Ecto neural progenitor cell (in vitro differentiated cells): ENCODE measurements around the gene RCSD1.
A peak's percentile ranks its signal among the peaks of the same experiment; 100 is the strongest.

Experiments used
- DNase-seq: peaks from one replicate; pipeline ENCODE4 v3.0.0-alpha.2; 2018; ENCODE audit warnings: low spot score

The RCSD1 gene

DNA sequence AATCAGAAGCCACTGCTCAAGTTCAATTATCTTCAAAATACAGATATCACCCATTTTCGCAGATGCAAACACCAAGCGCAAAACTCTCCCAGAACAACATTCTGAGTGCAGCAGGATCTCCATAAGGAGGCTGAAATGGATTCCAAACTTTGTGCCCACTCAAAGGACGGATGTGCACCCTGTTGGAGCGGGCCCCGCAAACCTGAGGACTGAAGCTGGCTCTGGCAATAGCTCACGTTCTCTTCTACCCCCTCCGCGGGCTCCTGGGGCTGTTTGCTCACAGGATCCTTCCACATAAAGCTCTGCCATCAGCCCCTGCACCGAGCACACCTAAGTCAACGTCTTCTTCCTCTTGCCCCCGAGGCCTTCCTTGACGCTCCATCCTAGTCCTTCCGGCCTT is 11.7 kb upstream of the RCSD1 start:
- no peak for DNase-seq

GRCh38 chr1:167618789-167619188 is 11.2 kb upstream of the RCSD1 start:
- no peak for DNase-seq

DNA sequence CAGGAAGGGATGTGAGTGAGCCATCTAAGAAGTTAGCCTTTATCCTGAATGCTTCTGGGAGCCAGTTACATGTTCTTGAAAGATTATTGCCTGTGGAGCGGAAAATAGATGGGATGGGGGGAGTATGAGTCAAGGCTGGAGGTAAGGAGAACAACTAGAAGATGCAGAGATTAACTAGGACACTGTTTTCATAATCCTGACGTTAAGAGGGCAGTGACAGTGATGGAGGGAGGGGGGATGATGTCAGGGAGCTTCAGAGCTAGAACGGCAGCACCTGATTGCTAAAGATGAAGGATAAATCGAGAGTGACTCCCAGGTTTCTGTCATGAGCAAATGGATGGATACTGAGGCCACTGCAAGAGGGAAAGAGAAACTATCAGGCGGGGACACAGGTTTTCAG is 10.0 kb upstream of the RCSD1 start:
- DNase-seq: peak; percentile 7

- DNase-seq: no peak
These were observed 8.2 kb upstream of the RCSD1 start for GRCh38 chr1:167621780-167622313.

GRCh38 chr1:167623951-167624350 is 6.1 kb upstream of the RCSD1 start:
- no peak for DNase-seq

DNA sequence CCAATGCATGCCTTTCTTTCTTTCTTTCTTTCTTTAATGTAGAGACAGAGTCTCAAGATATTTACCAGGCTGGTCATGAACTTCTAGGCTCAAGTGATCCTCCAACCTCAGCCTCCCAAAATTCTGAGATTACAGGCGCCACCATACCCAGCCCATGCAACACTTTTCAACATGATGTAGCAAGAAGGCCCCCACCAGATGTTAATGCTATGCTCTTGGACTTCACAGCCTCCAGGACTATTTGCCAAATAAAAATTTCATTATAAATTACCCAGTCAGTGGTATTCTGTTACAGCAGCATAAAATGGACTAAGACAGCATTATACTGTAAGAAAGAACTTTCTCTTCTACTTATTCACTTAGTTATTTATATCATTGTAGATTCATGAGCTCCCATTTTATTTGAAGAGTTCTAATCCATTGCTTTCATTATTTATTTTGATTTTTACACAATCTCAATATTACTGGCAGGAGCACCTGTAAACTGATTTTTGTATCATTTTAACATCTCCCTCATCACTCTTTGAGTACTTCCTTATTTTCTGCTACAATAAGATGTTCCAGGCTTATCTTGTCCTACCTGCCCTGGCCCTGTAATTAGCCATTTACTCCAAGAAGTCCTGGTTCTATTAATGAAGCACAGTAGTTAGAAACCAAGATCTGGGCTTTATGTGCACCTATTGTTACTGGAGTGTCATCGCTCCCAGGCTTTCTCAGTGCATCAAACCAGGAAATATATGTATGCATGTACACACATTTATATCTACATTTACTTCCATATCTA is 4.8 kb upstream of the RCSD1 start:
- DNase-seq: no peak

DNA sequence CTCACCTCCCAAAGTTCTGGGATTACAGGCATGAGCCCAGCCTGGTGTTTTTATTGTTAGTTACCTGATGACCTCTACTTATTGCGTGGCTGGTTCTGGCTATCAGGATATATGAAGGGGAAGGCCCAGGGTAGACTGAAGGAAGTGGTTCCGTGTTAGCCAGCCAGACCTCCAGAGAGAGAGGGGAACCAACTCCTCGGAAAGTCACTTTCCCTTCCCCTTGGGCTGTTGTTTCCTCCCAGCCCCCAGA is 2.5 kb upstream of the RCSD1 start:
- DNase-seq: no peak

- DNase-seq: no peak
These were observed 2.0 kb upstream of the RCSD1 start for GRCh38 chr1:167627865-167628641.

GRCh38 chr1:167628741-167629515 is 1.1 kb upstream of the RCSD1 start:
- no peak for DNase-seq

DNA sequence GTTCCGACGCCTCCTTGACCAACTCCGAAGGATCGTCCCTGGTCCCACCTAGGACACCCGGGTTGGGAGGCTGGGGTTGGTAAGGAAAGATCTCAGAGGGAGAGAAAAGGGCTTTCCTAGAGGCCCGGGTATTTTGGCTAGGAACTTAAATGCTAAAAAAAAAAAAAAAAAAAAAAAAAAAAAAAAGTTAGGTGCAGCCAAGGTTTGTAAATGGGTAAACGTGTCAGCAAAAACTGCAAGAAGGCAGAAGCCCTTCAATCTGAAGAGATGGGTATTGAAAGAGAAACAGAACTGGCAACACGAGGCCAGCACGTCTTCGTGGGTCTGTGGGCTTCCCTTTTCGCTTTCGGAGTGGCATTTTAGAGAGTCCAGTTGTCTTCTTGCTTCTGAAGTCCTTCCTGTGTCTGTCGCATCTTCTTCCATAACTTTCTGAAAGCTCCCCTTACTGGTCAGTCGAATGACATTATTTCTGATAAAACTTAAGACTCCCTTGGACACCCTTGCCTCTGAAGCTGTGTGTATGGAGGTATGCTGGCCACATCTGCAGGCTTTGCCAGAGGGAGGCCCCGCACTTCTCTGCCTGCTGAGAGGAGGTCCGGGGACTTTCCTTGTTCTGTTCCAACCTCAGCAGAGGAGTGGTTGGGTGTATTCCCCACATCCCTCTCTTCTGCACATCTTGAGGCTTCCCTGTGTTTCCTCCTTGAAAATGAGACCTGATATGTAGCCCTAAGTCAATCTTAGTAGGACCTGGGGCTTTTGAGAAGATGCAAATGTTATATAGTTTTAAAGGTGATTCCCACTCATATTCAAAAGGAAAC is 745 bp downstream of the RCSD1 start:
- DNase-seq: no peak

GRCh38 chr1:167631386-167631935 is 1.4 kb downstream of the RCSD1 start:
- no peak for DNase-seq

DNA sequence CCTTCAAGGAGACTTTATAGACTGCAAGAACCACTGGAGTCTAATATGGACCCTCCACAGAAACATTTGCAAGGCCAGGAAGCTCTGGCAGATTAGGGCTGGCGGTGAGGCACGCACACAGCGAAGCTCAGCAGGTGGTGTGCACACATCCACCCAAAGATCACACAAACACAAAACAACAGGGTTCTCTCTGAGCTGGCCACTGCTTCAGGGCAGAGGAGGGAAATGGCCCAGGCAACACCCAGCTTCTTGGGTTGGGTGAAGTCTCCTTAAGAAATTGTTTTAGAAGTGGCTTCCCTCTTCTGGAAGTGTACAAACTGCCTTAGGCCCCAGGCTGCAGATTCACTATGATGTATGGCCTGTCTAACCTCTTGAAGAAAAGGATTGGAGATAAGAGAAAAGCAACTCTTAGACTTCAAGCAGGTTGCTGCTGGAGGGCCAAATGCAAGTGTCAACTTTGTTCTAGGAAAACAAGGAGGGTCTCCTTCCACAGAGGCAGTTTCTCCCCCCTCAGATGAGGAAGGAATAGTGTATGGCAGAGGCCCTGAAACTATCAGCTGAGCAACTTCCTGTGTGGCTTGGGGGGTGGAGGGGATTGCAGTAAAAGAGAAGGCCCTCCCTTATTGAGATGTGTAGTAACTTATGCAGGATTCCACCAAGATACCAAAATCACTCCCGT is 2.0 kb downstream of the RCSD1 start:
- DNase-seq: no peak

GRCh38 chr1:167633258-167633944 is 3.4 kb downstream of the RCSD1 start:
- DNase-seq: no peak

- no peak for DNase-seq
These were observed 4.4 kb downstream of the RCSD1 start for GRCh38 chr1:167634435-167634834.

DNA sequence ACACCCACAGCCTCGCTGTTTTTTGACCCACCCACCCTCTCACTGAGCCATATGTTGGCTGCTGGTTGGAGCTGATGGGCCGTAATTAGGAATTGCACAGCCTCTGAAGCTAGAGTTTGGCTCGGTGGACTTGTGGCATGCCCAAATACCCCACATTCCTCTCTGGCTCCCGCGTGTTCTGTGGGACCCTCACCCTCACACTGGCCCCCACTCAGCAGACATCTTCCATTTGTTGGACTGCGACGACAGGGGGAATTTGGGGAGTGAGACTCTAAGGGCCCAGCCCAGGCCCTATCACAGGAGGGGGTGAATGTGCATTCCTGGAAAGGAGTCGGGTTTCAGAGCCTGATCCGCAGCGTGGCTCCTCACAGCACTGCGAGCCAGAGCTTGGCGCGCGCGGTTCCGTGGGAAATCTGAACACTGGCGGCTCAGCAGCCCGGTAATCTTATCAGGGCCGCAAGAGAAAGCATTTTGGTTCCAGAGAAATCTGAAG is 5.2 kb downstream of the RCSD1 start:
- DNase-seq: peak; percentile 78

DNA sequence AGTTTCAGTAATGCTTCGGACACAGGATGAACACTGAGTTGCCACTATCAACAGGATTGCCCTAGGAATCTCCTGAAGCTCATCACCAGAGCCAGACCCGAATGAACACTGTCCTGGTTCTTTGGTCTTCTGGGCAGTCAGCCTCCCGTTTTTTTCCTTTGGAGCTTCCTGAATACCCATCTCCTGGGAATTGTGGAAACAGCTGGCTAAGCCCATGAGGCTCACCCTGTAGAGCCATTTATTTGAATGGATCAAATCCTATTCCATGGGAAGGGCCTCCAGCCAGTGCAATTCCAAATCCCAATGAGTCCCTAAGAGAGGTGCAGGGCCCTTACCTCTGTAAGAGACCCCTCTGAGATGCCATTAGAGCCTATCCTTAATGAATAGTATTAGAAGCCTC is 5.9 kb downstream of the RCSD1 start:
- no peak for DNase-seq

DNA sequence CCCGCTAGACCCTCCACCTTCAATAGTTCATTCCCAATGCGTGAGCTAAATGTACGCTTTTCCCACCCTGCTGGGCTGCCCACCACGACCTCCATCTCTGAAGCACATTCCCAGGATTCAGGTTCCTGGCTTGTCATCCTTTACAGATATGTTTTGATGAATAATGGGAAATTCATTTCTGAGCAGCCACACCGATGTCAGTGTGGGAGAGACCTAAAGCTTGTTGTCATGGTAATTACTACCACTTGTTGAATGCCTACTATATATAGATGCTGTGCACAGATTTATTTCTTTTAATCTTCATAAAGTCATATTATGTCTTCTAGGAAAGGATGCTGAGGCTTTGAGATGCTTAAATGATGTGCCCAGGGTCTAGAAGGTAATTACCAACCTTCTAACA is 8.0 kb downstream of the RCSD1 start:
- DNase-seq: no peak

DNA sequence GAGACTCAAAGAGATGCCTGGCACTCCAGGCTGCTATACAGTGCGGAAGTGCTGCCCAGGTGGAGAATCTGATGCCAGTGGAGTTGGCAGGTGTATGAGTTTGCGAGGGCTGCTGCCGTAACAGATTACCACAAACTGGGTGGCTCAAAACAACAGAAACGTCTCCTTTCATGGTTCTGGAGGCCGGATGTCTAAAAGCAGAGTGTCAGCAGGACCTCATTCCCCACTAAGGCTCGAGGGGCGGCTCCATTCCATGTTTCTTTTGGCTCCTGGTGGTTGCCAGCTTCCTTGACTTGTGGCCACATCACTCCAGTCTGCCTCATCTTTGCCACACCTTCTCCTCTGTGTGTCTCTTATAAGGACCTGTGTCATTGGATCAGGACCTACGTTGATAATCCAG is 10.0 kb downstream of the RCSD1 start:
- no peak for DNase-seq

- no peak for DNase-seq
These were observed 11.9 kb downstream of the RCSD1 start for GRCh38 chr1:167641786-167642500.

- DNase-seq: no peak
These were observed 12.4 kb downstream of the RCSD1 start for GRCh38 chr1:167642501-167642826.
